NCI-H524 treated with DMSO at 0.1 percent for 48 hours (cell line): Measurements from ENCODE around the gene RFTN1.

Experiments used
- DNase-seq: peaks from one replicate; lab custom pipeline; 2025; lab: John Stamatoyannopoulos, UW

RFTN1 gene

GRCh38 chr3:16486951-16487480 is 26.5 kb downstream of the RFTN1 start:
- DNase-seq, result no peak

- DNase-seq, result no peak
These were observed 27.3 kb downstream of the RFTN1 start for GRCh38 chr3:16486201-16486600.

DNA sequence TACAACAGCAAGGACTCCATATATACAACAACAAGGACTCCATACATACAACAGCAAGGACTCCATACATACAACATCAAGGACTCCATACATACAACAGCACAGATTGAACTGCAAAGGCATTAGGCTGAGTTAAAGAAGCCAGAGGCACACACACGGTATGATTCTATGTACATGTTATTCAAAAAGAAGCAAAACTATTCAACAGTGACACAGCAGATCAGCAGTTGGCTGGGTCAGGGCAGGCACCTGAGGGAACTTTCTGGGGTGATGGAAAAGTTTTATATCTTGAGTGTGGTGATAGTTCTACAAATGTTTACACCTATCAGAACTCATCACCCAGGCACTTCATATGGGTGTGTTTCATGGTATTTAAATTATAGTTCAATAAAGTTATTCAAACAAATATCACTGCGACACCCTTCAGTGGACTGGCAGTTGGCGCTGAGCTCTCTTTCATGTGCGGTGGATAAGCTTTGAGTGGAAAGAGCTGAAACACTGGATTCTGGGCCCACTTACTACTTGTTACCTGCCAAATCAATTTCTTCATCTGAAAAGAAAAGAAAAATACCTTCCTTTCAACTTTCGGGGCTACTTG is 28.0 kb downstream of the RFTN1 start:
- no peak for DNase-seq

DNA sequence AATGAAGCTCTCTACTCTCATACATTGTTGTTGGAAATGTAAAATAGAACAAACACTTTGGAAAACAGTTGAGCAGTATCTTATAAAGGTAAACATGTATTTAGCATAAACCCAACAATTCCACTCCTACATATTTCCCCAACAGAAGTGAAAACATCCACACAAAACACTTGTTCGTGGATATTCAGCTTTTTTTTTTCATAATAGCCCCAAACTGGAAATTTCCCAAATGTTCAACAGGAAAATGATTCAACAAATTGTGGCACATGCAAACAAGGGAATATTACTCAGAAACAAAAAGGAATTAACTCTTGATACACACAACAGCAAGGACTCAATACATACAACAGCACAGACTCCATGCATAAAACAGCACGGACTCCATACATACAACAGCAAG is 28.5 kb downstream of the RFTN1 start:
- no peak for DNase-seq

DNA sequence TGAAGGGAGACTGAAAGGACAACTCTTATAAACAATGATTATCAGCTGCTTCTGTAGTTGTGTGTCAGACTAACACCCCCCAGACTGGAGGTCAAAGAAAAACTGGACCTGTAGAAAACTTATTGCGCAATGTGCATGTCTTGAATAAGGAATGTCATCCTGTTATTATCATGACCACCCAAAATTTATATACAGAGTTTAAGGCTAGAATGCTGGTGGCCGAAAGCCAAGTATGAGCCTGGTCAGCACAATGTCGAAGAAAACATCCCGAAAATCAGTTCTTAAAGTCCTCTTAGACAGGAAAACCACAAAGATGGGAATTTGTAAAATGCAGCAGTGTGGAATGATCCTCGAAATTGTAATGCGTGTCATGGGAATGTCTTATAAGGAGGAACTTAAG is 29.3 kb downstream of the RFTN1 start:
- DNase-seq, result no peak

DNA sequence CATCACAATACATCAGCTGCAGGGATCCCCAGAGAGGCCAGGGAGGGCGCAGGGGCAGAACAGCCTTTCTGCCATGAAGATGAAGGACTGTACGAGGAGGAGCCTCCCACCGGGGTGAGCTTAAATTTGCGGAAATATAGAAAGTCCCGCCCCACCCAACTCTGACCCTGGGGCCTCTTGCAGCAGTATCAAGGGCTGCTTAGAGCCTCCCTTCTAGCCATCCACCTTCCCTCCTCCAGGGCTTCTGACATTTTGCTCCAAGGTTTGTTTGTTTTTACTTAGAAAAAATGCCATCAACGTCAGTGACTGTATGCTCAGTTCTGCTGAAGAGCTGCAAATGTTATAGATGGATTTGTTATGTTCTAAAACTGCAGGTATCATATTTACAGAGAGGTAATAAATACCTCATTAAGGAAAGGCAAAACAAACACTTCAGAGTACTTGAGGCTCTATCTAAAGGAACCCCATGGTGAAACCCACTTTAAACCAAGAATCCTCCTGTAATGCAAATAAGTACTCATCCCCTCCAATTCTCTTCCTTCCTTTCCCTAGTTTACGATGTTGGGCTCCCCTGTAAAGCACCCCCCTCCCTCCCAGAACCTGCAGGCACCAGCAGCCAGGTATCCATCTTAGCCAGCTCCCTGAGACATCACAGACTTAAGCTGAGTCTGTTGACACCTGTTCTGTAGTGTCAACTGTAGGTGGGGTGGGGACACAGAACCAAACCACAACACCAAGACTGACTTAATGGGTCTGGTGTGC is 30.5 kb downstream of the RFTN1 start:
- peak; percentile 21 for DNase-seq

DNA sequence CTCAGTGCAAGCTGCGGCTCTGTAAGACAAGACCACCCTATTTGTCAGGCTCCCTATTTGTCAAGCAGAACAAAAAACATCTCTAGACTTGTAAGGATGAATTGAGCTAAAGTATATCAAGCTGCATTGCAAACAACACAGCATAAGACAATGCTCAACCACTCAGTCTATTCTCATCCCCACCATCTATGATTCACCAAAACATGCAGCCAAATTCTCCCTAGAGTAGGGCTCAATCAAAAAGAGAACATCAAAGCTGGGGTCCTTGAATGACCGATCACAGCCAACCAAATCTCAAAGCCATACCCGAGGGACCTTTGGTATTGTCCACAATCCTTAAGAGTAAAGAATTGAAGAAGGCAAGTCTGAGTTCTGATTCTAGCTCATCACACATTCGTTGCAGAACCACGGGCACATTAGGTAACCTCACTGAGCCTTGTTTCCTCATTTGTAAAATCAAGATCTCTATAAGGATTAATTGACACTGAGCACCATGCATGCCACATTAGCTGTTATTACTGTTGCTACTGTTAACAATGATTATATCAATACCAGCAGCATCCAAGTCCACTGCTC is 31.2 kb downstream of the RFTN1 start:
- DNase-seq, result no peak

GRCh38 chr3:16481546-16481897 is 32.0 kb downstream of the RFTN1 start:
- DNase-seq, result no peak

- no peak for DNase-seq
These were observed 32.5 kb downstream of the RFTN1 start for GRCh38 chr3:16480861-16481545.

DNA sequence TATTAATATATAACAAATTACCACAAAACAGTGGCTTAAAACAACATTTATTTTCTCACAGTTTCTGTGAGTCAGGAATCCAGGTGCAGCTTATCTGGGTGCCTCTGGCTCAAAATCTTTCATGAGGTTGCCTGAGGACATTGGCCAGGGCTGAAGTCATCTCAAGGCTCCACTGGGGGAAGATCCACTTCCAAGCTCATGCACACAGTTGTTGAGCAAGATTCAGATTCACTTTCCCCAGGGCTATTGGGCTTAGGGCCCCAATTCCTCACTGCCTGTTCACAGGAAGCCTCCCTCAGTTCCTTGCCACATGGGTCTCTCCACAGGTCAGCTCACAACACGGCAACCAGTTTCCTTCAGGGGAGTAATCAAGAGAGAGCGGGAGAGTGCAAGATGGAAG is 35.0 kb downstream of the RFTN1 start:
- no peak for DNase-seq

DNA sequence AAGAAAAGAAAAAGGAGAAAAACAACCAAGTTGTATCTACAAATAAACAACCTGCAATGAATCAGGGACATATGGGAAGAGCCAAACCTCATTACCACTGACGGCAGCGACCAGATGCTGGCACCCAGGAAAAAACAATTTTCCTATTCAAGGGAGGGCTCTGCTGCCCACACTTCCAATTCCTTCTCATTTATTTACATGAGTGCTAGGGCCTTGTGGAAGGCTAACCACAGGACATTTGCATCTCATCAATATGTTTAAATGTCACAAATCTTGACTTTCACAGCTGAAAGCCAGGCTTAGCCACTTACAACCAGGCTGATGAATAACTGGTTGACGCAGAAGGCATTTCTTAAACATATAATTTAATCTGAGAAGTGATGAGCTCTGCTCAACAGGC is 36.0 kb downstream of the RFTN1 start:
- DNase-seq, result no peak

GRCh38 chr3:16477056-16477455 is 36.4 kb downstream of the RFTN1 start:
- no peak for DNase-seq

GRCh38 chr3:16476636-16477035 is 36.9 kb downstream of the RFTN1 start:
- DNase-seq, result no peak

GRCh38 chr3:16475766-16476165 is 37.7 kb downstream of the RFTN1 start:
- no peak for DNase-seq

DNA sequence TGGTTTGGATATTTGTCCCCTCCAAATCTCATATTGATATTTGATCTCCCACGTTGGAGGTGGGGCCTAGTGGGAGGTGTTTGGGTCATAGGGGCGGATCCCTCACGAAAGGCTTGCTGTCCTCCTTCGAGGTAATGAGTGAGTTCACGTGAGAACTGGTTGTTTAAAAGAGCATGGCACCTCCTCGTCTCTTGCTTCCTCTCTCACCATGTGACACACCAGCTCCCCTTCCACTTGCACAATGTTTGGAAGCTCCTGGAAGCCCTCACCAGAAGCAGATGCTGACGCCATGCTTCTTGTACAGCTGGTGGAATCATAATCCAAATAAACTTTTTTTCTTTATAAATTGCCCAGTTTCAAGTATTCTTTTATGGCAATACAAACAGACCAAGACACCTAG is 38.6 kb downstream of the RFTN1 start:
- DNase-seq, result no peak

- DNase-seq, result no peak
These were observed 39.3 kb downstream of the RFTN1 start for GRCh38 chr3:16474216-16474615.

GRCh38 chr3:16472593-16472992 is 40.9 kb downstream of the RFTN1 start:
- DNase-seq, result no peak

DNA sequence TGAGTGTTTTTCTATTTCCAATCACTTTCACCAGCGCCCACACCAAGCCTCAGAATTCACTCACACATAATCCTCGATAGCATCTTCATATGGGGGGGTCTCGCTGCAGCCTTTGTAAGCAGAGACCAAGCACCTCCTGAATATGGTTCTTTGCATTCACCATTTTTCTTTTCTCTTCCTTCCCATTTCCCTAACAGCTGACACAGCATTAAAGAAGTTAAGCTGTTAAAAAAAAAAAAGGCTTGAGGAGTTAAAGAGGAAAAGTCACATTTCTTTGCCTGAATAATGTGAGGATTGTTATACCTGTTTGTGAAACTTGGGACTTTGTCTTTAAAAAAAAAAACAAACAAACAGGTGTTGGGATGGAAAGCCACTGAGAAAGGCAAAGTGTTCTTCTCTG is 41.6 kb downstream of the RFTN1 start:
- DNase-seq, result no peak

- DNase-seq, result no peak
These were observed 42.9 kb downstream of the RFTN1 start for GRCh38 chr3:16470590-16470989.

DNA sequence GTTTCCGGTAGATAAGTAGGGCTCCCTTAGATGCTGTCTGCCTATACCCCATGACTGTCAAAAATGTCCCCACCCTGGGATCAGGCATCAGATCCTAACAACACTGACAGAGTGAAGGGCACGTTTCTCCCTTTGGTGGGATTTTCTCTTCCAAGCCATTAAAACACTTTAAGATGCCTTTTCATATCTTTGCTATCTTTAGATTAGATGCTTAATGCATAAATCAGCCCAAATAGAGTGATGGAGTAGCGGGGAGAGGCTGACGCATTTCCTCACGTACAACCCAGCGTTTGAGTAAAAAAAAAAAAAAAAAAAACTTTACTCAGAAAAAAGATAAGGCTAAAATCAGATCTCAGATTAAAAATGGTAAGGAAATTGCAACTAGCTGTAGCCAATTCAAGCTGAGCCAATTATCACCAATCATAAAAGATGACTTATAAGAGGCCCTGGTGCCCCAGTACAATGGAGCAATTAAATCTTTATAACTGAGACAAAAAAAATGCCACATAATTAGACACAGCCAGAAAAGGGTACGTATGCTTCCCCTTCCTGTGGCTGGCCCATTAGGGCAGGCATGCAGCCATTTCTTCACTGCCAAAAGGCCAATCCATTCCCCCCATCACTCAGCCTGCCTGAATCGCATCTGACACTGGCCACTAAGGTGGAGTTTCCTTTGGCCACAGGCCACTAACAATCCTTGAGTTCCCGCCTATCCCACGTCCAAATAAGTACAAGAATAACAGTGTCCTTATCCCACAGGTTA is 45.0 kb downstream of the RFTN1 start:
- no peak for DNase-seq

GRCh38 chr3:16468002-16468335 is 45.5 kb downstream of the RFTN1 start:
- no peak for DNase-seq

DNA sequence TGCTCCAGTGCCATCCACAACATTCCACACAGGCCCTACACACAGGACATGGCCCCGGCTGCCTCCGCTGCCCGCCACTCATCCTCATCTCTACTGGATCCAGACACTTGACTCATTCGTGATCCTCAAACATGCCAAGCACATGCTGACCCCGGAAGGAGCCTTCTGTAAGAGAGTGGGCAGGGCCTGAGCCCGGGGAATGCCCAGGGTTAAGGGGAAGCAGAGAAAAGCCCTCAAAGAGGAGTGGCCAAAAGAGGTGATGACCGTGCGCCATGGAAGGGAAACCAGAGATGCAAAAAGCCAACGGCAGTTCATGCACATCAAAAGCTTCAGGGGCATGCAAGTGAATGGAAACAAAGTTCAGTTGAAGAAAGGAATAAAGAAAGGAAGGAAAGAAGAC is 46.1 kb downstream of the RFTN1 start:
- DNase-seq, result no peak
